Rectal smooth muscle tissue (tissue), 1 donor: ENCODE results near the gene ALOX15.
"Not testable (repeated sequence)": the region's sequence is repeated elsewhere in the genome, so short reads cannot be mapped to it uniquely, and the experiment has no call there.

Experiments used
- H3K27ac ChIP-seq: one replicate; pipeline ENCODE4 v1.7.0; 2013; ENCODE audit warnings: low read depth, low read length, inconsistent platforms
- H3K27me3 ChIP-seq: one replicate; pipeline ENCODE4 v1.7.0; 2013; ENCODE audit warnings: low read length; ENCODE audit not compliant: control insufficient read depth, insufficient read depth
- H3K36me3 ChIP-seq: one replicate; pipeline ENCODE4 v1.7.0; 2013; ENCODE audit warnings: low read length; ENCODE audit not compliant: control insufficient read depth, insufficient read depth
- H3K4me1 ChIP-seq: one replicate; pipeline ENCODE4 v1.7.0; 2013; ENCODE audit warnings: low read length; ENCODE audit not compliant: control insufficient read depth, insufficient read depth
- H3K4me3 ChIP-seq: one replicate; pipeline ENCODE4 v1.7.0; 2013; ENCODE audit warnings: low read length
- H3K9ac ChIP-seq: one replicate; pipeline ENCODE4 v1.7.0; 2013; ENCODE audit warnings: low read length

The ALOX15 gene

GRCh38 chr17:4672055-4672630 lies 30.7 kb upstream of the ALOX15 start:
- Histone ChIP-seq H3K4me1 (no peaks in the 10 kb centered on the region), H3K9ac (no peak overlapping the region), H3K27me3 (no peaks in the 10 kb centered on the region), H3K27ac (no peak overlapping the region), H3K36me3 (peaks cover 41% of the 10 kb centered on the region), H3K4me3 (no peak overlapping the region)

- Histone ChIP-seq H3K27ac (no peak overlapping the region), H3K4me3 (no peak overlapping the region), H3K36me3 (peaks cover 7% of the 10 kb centered on the region), H3K4me1 (no peaks in the 10 kb centered on the region), H3K9ac (no peak overlapping the region), H3K27me3 (no peaks in the 10 kb centered on the region)
Observed at GRCh38 chr17:4667166-4667565, 25.7 kb upstream of the ALOX15 start.

GRCh38 chr17:4666296-4666695 lies 24.8 kb upstream of the ALOX15 start:
- peaks cover 4% of the 10 kb centered on the region for H3K36me3 ChIP-seq
- no peak overlapping the region for H3K9ac ChIP-seq

GRCh38 chr17:4665027-4665426 lies 23.5 kb upstream of the ALOX15 start:
- Histone ChIP-seq H3K9ac (no peak overlapping the region), H3K36me3 (no peaks in the 10 kb centered on the region), H3K4me1 (no peaks in the 10 kb centered on the region), H3K4me3 (no peak overlapping the region), H3K27ac (no peak overlapping the region), H3K27me3 (no peaks in the 10 kb centered on the region)

More at GRCh38 chr17:4666296-4666695, 24.8 kb upstream of the ALOX15 start:
- H3K27ac ChIP-seq, result no peak overlapping the region
- H3K27me3 ChIP-seq, result no peaks in the 10 kb centered on the region
- H3K4me1 ChIP-seq, result no peaks in the 10 kb centered on the region
- H3K4me3 ChIP-seq, result no peak overlapping the region

- Histone ChIP-seq H3K4me3 (no peak overlapping the region), H3K36me3 (no peaks in the 10 kb centered on the region), H3K27me3 (no peaks in the 10 kb centered on the region), H3K27ac (no peak overlapping the region), H3K9ac (no peak overlapping the region), H3K4me1 (no peaks in the 10 kb centered on the region)
Observed at GRCh38 chr17:4664230-4664629, 22.8 kb upstream of the ALOX15 start.

GRCh38 chr17:4663711-4664110 lies 22.2 kb upstream of the ALOX15 start:
- no peak overlapping the region for H3K9ac ChIP-seq
- no peaks in the 10 kb centered on the region for H3K36me3 ChIP-seq
- no peak overlapping the region for H3K27ac ChIP-seq
- H3K4me3 ChIP-seq, result no peak overlapping the region
- no peaks in the 10 kb centered on the region for H3K4me1 ChIP-seq
- H3K27me3 ChIP-seq, result no peaks in the 10 kb centered on the region

- H3K36me3 ChIP-seq, result no peaks in the 10 kb centered on the region
- H3K27ac ChIP-seq, result no peak overlapping the region
- no peaks in the 10 kb centered on the region for H3K4me1 ChIP-seq
- H3K9ac ChIP-seq, result no peak overlapping the region
- no peaks in the 10 kb centered on the region for H3K27me3 ChIP-seq
- H3K4me3 ChIP-seq, result no peak overlapping the region
Observed at GRCh38 chr17:4658478-4659305, 17.2 kb upstream of the ALOX15 start.

GRCh38 chr17:4657678-4658077 lies 16.2 kb upstream of the ALOX15 start:
- H3K27ac ChIP-seq, result no peak overlapping the region
- H3K9ac ChIP-seq, result no peak overlapping the region
- no peaks in the 10 kb centered on the region for H3K36me3 ChIP-seq
- H3K27me3 ChIP-seq, result no peaks in the 10 kb centered on the region
- no peaks in the 10 kb centered on the region for H3K4me1 ChIP-seq
- H3K4me3 ChIP-seq, result no peak overlapping the region

- H3K4me3 ChIP-seq, H3K4me1 ChIP-seq, H3K27me3 ChIP-seq, H3K27ac ChIP-seq, H3K9ac ChIP-seq, H3K36me3 ChIP-seq: not testable (repeated sequence)
Observed at GRCh38 chr17:4655933-4656332, 14.5 kb upstream of the ALOX15 start.

- Histone ChIP-seq H3K4me1 (no peaks in the 10 kb centered on the region), H3K27me3 (no peaks in the 10 kb centered on the region), H3K36me3 (no peaks in the 10 kb centered on the region), H3K9ac (no peak overlapping the region), H3K4me3 (no peak overlapping the region), H3K27ac (no peak overlapping the region)
Observed at GRCh38 chr17:4652997-4653396, 11.5 kb upstream of the ALOX15 start.

GRCh38 chr17:4648741-4649140 lies 7.3 kb upstream of the ALOX15 start:
- Histone ChIP-seq H3K27ac (no peak overlapping the region), H3K27me3 (no peaks in the 10 kb centered on the region), H3K4me1 (no peaks in the 10 kb centered on the region), H3K36me3 (no peaks in the 10 kb centered on the region), H3K4me3 (no peak overlapping the region), H3K9ac (no peak overlapping the region)

- peaks cover 7% of the 10 kb centered on the region for H3K27me3 ChIP-seq
- no peaks in the 10 kb centered on the region for H3K36me3 ChIP-seq
- H3K4me3 ChIP-seq, result no peak overlapping the region
- H3K9ac ChIP-seq, result no peak overlapping the region
- H3K4me1 ChIP-seq, result no peaks in the 10 kb centered on the region
- no peak overlapping the region for H3K27ac ChIP-seq
Observed at GRCh38 chr17:4645642-4646041, 4.2 kb upstream of the ALOX15 start.

GRCh38 chr17:4643676-4644075 lies 2.2 kb upstream of the ALOX15 start:
- no peaks in the 10 kb centered on the region for H3K4me1 ChIP-seq
- H3K27me3 ChIP-seq, result peaks cover 12% of the 10 kb centered on the region
- H3K4me3 ChIP-seq, result no peak overlapping the region
- H3K27ac ChIP-seq, result no peak overlapping the region
- H3K9ac ChIP-seq, result no peak overlapping the region
- no peaks in the 10 kb centered on the region for H3K36me3 ChIP-seq
